SK-N-MC (cell line): ENCODE results near the gene FAHD2A.
"Not testable (repeated sequence)": the region's sequence is repeated elsewhere in the genome, so short reads cannot be mapped to it uniquely, and the experiment has no call there.

ENCODE experiments used
- EZH2 ChIP-seq: fragments of 200-600 bp; sonication (generic); IDR thresholded peaks from one replicate; pipeline ENCODE4 v1.6.1; 2017; ENCODE audit warnings: antibody characterized with exemption
- FOXP2 ChIP-seq: optimal IDR thresholded peaks from 2 replicates; pipeline ENCODE3; 2011; ENCODE audit warnings: mild to moderate bottlenecking, moderate library complexity; ENCODE audit not compliant: insufficient read depth; ENCODE audit errors: extremely low read length, control extremely low read depth
- POLR2AphosphoS5 ChIP-seq: IDR thresholded peaks from 2 replicates; pipeline ENCODE4 v1.6.1; 2012; ENCODE audit warnings: mild to moderate bottlenecking, low read depth, low read length, borderline replicate concordance

- not testable (repeated sequence) for TF ChIP-seq POLR2AphosphoS5, EZH2, FOXP2
These were observed 8.7 kb downstream of the FAHD2A start for GRCh38 chr2:95411239-95411638.
